Skin epidermis (tissue), 12 donors: ENCODE data around the gene GOSR2.
"Not testable (repeated sequence)": the region's sequence is repeated elsewhere in the genome, so short reads cannot be mapped to it uniquely, and the experiment has no call there.

Experiments used
- H3K27ac ChIP-seq, 21 experiments: fragments of 200-600 bp; sonication (generic) in 11 of 21; one replicate each; pipeline ENCODE4 v1.5.0; 2020; ENCODE audit warnings: mild to moderate bottlenecking in 3 of 21, inconsistent platforms in 2 of 21, moderate library complexity in 2 of 21
- H3K4me3 ChIP-seq, 7 experiments: fragments of 200-600 bp; sonication (generic) in 2 of 7; one replicate each; pipeline ENCODE4 v1.5.0; 2020; ENCODE audit warnings: inconsistent platforms in 2 of 7, mild to moderate bottlenecking in 2 of 7, moderate library complexity in 1 of 7

Gene GOSR2

GRCh38 chr17:46979147-46979863 is 56.3 kb downstream of the GOSR2 start, which contains the start of gene RPRML:
RPRML (minus strand) TSS chr17:46979253; CDS start chr17:46979007, 246 bp downstream.
- Histone ChIP-seq H3K4me3 (peak within 1 kb of the TSS; percentile 19 to 54 (median 43)), H3K27ac (peak within 1 kb of the TSS in 2 of 21 experiments; percentile 5 to 7)

GRCh38 chr17:46982577-46982976 is 59.6 kb downstream of the GOSR2 start:
- no peak overlapping the region for H3K27ac ChIP-seq

GRCh38 chr17:46983782-46984181 is 60.8 kb downstream of the GOSR2 start:
- Histone ChIP-seq H3K4me3 (no peak overlapping the region), H3K27ac (no peak overlapping the region)

More at GRCh38 chr17:46982577-46982976, 59.6 kb downstream of the GOSR2 start:
- no peak overlapping the region for H3K4me3 ChIP-seq

GRCh38 chr17:46984341-46984740 is 61.4 kb downstream of the GOSR2 start:
- Histone ChIP-seq H3K4me3 (no peak overlapping the region), H3K27ac (no peak overlapping the region)

- no peak overlapping the region for H3K27ac ChIP-seq
- H3K4me3 ChIP-seq = no peak overlapping the region
Observed at GRCh38 chr17:46984892-46985291, 61.9 kb downstream of the GOSR2 start.

- no peak overlapping the region for H3K27ac ChIP-seq
- no peak overlapping the region for H3K4me3 ChIP-seq
Observed at GRCh38 chr17:46986366-46986765, 63.4 kb downstream of the GOSR2 start.

- not testable (repeated sequence) for H3K27ac ChIP-seq, H3K4me3 ChIP-seq
Observed at GRCh38 chr17:46987927-46988326, 65.0 kb downstream of the GOSR2 start.

GRCh38 chr17:46989637-46990431 is 66.9 kb downstream of the GOSR2 start:
- no peak overlapping the region for H3K27ac ChIP-seq
- H3K4me3 ChIP-seq = no peak overlapping the region

GRCh38 chr17:46991617-46992016 is 68.7 kb downstream of the GOSR2 start:
- Histone ChIP-seq H3K4me3 (no peak overlapping the region), H3K27ac (no peak overlapping the region)
